ENCODE results near the gene PPP2R5A. TPM values are rescaled to one million over a fixed set of nuclear protein-coding genes. Genes with fewer than 3 reads are reported as not detected.

PPP2R5A gene
- total RNA-seq, 3 donors from 2014 or later: 56.5 to 63.9 (median 63.3) TPM

- intact Hi-C loops (cut with DNase I, micrococcal nuclease): no loop called here
- Histone ChIP-seq H3K4me3 (no peak overlapping the region), H3K36me3 (ENCODE audit: low read depth) (no peaks in the 10 kb centered on the region), H3K4me1 (ENCODE audit: low read depth) (peaks cover 52% of the 10 kb centered on the region), H3K9me3 (no peaks in the 10 kb centered on the region)
- ATAC-seq (no peak), DNase-seq (no peak)
- TF ChIP-seq CTCF (IDR thresholded peaks at IDR 0.05): no peak
Measured at GRCh38 chr1:212288615-212289014, 3.4 kb downstream of the PPP2R5A start.

GRCh38 chr1:212289262-212290077 lies 4.3 kb downstream of the PPP2R5A start:
- no peak for TF ChIP-seq CTCF (IDR thresholded peaks at IDR 0.05)
- DNase-seq (no peak), ATAC-seq (no peak)
- intact Hi-C loops (cut with DNase I, micrococcal nuclease): loop anchor here in 1 of 2 donors (2.0 kb wide), 1 partner anchor 219 kb away; no protein-coding TSS in a partner anchor
- H3K4me3 ChIP-seq: no peak overlapping the region
- H3K9me3 ChIP-seq: no peaks in the 10 kb centered on the region
- peaks cover 49% of the 10 kb centered on the region for H3K4me1 ChIP-seq (ENCODE audit: low read depth)
- H3K36me3 ChIP-seq (ENCODE audit: low read depth): no peaks in the 10 kb centered on the region

- peaks cover 49% of the 10 kb centered on the region for H3K4me1 ChIP-seq (ENCODE audit: low read depth)
- H3K36me3 ChIP-seq (ENCODE audit: low read depth): no peaks in the 10 kb centered on the region
- no peak for TF ChIP-seq CTCF (IDR thresholded peaks at IDR 0.05)
- DNase-seq: no peak
- H3K4me3 ChIP-seq: no peak overlapping the region
- intact Hi-C loops (cut with DNase I, micrococcal nuclease): loop anchor here in 1 of 2 donors (2.0 kb wide), 1 partner anchor 220 kb away; no protein-coding TSS in a partner anchor
- no peaks in the 10 kb centered on the region for H3K9me3 ChIP-seq
- no peak for ATAC-seq
Measured at GRCh38 chr1:212290608-212291007, 5.4 kb downstream of the PPP2R5A start.

- Histone ChIP-seq H3K9me3 (no peaks in the 10 kb centered on the region), H3K4me3 (no peak overlapping the region), H3K36me3 (ENCODE audit: low read depth) (no peaks in the 10 kb centered on the region), H3K4me1 (ENCODE audit: low read depth) (peaks cover 49% of the 10 kb centered on the region)
- intact Hi-C loops (cut with DNase I, micrococcal nuclease): loop anchor here in 1 of 2 donors (2.0 kb wide), 1 partner anchor 221 kb away; no protein-coding TSS in a partner anchor
- TF ChIP-seq CTCF (IDR thresholded peaks at IDR 0.05): peak; percentile 19
- ATAC-seq (peak; percentile 67), DNase-seq (peak in 1 of 3 donors; percentile 14)
Measured at GRCh38 chr1:212291505-212292134, 6.4 kb downstream of the PPP2R5A start.

GRCh38 chr1:212292250-212293105 lies 7.3 kb downstream of the PPP2R5A start:
- intact Hi-C loops (cut with DNase I, micrococcal nuclease): no loop called here
- no peaks in the 10 kb centered on the region for H3K36me3 ChIP-seq (ENCODE audit: low read depth)
- no peaks in the 10 kb centered on the region for H3K9me3 ChIP-seq
- peaks cover 49% of the 10 kb centered on the region for H3K4me1 ChIP-seq (ENCODE audit: low read depth)
- ATAC-seq (peak; percentile 52), DNase-seq (no peak)
- TF ChIP-seq CTCF (IDR thresholded peaks at IDR 0.05): no peak
- H3K4me3 ChIP-seq: no peak overlapping the region
